Fibroblast of skin of left biceps (primary cell): Measurements from ENCODE around the gene SH3GL1.
A peak's percentile ranks its signal among the peaks of the same experiment; 100 is the strongest.

Experiments used
- DNase-seq, 2 experiments: peaks; one replicate each; pipeline ENCODE4 v3.0.0-alpha.2; 2013; ENCODE audit warnings: low read depth in 2 of 2

SH3GL1 gene

GRCh38 chr19:4431808-4432674 is 31.7 kb upstream of the SH3GL1 start:
- no peak for DNase-seq

- no peak for DNase-seq
Observed at GRCh38 chr19:4431296-4431695, 30.9 kb upstream of the SH3GL1 start.

GRCh38 chr19:4430760-4431159 is 30.4 kb upstream of the SH3GL1 start:
- DNase-seq: no peak

GRCh38 chr19:4429771-4430171 is 29.4 kb upstream of the SH3GL1 start:
- DNase-seq: no peak

GRCh38 chr19:4429256-4429655 is 28.9 kb upstream of the SH3GL1 start:
- DNase-seq: no peak

- DNase-seq: no peak
Observed at GRCh38 chr19:4428326-4428975, 28.1 kb upstream of the SH3GL1 start.

GRCh38 chr19:4425537-4425936 is 25.2 kb upstream of the SH3GL1 start:
- DNase-seq: peak; percentile 76 to 79

- DNase-seq: no peak
Observed at GRCh38 chr19:4423416-4424126, 23.2 kb upstream of the SH3GL1 start.

GRCh38 chr19:4416268-4416667 is 15.9 kb upstream of the SH3GL1 start:
- no peak for DNase-seq

GRCh38 chr19:4415352-4415751 is 15.0 kb upstream of the SH3GL1 start:
- DNase-seq: no peak

- DNase-seq: no peak
Observed at GRCh38 chr19:4414800-4415321, 14.5 kb upstream of the SH3GL1 start.

- no peak for DNase-seq
Observed at GRCh38 chr19:4414144-4414799, 13.9 kb upstream of the SH3GL1 start.

GRCh38 chr19:4413588-4413987 is 13.2 kb upstream of the SH3GL1 start:
- no peak for DNase-seq

GRCh38 chr19:4409123-4409933 is 9.0 kb upstream of the SH3GL1 start:
- no peak for DNase-seq

GRCh38 chr19:4406626-4407025 is 6.3 kb upstream of the SH3GL1 start:
- no peak for DNase-seq

- DNase-seq: no peak
Observed at GRCh38 chr19:4405977-4406376, 5.6 kb upstream of the SH3GL1 start.

GRCh38 chr19:4403005-4403761 is 2.8 kb upstream of the SH3GL1 start:
- no peak for DNase-seq

GRCh38 chr19:4402171-4403004 is 2.0 kb upstream of the SH3GL1 start, which contains the start of gene CHAF1A:
Gene CHAF1A (plus strand): TSS chr19:4402640. CDS start chr19:4402763, 123 bp downstream.
- DNase-seq: peak; percentile 100

GRCh38 chr19:4401769-4402170 is 1.4 kb upstream of the SH3GL1 start:
- no peak for DNase-seq
